NCI-H748 treated with DMSO at 0.1 percent for 48 hours (cell line): ENCODE measurements around the gene TXNL4A.
"Not testable (repeated sequence)": the region's sequence is repeated elsewhere in the genome, so short reads cannot be mapped to it uniquely, and the experiment has no call there.

ENCODE experiments used
- DNase-seq: peaks from one replicate; lab custom pipeline; 2025; lab: John Stamatoyannopoulos, UW

Gene TXNL4A, protein sequence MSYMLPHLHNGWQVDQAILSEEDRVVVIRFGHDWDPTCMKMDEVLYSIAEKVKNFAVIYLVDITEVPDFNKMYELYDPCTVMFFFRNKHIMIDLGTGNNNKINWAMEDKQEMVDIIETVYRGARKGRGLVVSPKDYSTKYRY

DNA sequence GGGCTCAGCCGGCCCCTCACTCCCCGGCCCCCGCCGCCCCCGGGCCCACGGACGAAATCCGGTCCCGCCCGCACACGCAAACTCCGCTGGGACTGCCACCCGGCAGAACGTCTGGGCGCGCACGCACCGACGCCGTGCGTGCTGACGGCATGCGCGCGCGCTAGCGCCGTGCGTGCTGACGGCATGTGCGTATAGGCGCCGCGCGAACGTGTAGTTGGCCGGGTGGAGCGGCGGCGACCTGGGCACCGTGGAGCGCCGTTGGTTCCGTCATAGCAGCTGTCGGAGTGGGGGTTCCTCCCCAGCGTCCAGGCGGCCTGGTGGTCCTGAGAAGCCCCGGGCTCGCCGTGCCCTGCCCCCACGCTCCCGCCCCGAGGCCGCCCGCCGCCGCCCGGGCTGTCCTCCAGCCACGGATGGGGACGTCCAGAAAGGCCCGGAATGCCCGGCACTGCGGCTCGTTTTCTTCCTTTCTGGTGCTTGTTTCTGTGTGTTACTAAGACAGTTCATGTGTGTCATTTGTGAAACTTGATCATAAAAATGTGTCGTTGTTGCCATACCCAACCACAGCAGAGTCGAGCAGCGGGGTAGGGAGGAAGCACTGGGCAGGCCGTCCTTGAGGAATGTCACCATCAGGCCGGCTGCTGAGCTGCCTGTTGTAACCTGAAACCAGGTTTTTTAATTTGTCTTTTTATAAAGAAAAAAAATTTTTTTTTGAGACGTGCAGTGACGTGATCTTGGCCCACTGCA, at the start of gene TXNL4A:
TXNL4A (minus strand) TSS at position 113 of the 744 bp plus-strand sequence. CDS start 171 bp downstream, outside the sequence.
- DNase-seq = peak; percentile 41

DNA sequence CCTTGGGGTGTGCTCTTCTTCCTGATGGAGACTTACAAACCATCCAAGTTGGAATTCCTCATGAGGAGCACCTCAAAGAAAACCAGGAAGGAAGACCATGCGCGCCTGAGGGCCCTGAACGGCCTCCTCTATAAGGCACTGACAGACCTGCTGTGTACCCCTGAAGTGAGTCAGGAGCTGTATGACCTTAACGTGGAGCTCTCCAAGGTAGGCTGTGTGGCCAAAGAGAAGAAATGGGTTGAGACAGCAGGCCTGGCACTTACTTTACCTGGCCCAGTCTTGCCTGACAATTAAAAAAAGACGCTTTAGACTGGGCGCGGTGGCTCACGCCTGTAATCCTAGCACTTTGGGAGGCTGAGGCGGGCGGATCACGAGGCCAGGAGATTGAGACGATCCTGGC, 48.9 kb upstream of the TXNL4A start:
- no peak for DNase-seq

DNA sequence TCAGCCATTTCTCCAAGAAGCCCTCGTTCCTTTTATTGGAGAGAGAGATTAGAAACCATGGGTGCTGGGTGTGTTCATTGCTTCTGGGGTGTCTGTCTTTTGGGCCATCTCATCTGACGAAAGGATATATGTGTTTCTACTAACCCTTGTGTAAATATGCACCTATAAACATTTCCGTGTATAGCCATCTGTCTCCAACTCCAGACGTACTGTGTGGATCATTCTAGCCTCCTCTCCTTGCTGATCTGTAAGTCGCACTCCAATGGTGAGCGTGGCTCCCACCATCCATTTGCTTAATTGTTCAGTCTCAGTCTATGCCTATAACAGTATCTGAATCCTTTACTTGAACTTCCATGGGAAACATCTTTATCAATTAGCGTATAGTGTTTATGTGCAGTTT, 47.6 kb upstream of the TXNL4A start:
- no peak for DNase-seq

DNA sequence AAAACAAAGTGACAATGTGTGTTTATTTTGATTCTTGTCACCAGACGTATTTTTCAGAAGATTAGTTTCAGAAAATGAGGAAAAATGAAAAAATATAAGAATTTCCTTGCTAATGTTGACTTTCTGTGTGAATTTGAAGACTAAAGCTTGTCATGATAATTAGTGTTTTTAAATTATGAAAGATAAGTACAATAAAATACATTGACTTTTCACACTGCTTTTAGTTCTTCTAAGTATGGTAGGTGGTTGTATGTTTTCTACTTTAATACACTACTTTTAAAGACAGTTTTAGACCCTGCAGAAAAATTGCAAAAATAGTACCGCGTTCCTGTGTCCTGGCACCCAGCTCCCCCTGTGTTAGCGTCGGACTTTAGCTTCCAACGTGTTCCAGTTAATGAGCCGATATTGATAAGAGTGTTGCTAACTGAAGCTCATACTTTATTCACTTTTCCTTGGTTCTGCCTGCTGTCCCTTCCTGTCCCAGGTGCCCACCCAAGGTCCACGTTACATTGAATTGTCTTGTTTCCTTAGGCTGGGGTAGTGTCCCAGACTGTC, 46.6 kb upstream of the TXNL4A start:
- no peak for DNase-seq

DNA sequence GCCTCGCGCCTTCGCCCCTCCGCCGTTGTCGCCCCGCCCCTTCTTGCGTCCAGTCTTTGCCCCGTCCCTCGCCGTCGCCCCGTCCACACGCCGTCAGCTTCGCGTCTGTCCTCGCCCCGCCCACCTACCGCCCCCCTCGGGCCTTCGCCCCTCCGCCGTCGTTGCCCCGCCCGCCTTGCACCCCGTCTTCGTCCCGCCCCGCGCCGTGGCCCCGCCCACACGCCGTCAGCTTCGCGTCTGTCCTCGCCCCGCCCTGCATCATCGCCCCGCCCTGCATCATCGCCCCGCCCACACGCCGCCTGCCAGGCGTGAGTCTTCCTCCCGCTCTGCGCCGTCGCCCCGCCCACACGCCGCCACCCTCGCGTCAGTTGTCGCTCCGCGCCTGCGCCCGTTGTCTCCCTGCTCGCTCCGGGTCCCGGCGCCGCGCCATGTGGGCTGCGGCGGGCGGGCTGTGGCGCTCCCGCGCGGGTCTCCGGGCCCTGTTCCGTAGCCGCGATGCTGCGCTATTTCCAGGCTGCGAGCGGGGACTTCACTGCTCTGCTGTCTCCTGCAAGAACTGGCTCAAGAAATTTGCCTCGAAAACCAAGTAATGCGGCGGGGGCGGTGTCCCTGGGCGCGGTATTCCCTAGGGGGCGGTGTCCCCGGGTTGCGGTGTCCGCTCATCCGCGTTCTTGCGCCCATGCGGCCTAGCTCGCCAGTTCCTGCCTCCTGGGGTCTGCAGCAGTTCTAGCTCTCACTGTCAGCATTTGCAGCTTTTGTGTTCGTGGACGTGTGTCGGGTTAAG, 45.9 kb upstream of the TXNL4A start, which contains the start of gene RBFA:
RBFA (plus strand) TSS at position 367 of the 784 bp plus-strand sequence; CDS start at position 429, 62 bp downstream.
- DNase-seq = peak; percentile 98

DNA sequence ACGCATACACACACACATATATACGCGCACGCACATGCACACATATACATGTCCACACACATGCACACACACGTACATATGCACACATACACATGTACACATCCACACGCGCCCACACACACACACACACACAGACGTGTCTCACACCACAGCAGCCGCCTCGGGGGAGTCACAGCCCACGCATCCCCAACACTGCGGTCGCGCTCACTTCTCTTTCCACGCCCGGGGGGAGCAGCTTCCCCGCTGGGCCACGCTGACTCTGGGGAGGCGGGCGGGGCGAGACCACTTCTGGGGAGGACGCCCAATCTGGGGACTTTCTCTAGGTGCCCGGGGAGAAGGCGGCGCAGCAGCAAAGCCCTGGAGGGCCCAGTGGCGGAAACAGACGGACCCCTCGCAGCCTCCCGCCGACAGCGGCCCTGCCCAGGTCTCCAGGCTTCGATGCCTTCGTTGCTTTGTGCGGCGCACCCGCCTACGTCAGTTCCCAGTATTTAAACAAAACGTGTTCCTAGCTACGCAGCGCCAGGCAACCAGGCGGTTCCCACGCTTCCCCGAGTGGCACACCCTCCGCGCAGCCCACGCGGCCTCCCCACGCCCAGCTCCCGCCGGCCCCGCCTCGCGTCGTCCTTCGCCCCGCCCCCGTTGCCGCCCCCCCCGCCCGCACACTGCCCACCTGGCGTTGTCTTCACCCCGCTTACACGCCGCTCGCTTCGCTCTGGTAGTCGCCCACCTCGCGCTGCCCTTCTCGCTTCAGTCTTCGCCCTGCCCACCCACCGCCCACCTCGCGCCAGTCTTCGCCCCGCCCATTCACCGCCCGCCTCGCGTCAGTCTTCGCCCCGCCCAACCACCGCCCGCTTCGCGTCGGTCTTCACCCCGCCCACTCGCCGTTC, 45.1 kb upstream of the TXNL4A start:
- DNase-seq = no peak

DNA sequence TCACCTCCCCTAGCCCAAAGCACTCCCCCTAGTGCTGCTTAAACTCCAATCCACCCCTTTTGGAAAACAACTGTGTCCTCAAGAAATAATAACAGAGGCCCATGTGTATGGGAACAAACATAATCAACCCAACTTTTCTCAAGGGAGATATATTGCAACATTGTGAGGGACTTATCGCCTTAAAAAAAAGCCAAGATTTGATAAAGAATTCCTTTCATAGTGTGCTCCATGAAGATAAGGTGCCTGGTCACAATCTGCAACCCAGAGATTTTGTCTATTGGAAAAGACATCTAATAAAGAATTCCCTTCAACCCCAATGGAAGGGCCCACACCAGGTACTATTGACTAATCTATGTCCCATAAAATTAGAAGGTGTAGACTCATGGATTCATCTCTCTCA, 41.3 kb upstream of the TXNL4A start:
- DNase-seq = no peak

DNA sequence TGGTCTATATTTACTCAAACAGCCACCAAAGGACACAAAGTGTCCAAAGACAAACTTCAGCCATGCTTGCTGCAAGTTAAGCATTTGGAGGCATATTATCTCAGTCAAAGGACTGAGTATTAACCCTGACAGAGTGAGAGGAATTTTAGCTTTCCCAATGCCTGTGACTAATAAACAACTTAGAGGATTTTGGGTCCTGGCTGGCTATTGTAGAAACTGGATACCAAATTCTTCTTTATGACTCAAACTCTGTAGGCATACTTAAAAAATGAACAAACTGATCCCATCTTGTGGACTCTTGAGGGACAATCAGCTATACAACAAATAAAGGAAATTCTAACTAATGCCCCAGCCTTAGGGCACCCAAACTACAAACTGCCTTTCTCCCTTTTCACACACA, 39.4 kb upstream of the TXNL4A start:
- not testable (repeated sequence) for DNase-seq

DNA sequence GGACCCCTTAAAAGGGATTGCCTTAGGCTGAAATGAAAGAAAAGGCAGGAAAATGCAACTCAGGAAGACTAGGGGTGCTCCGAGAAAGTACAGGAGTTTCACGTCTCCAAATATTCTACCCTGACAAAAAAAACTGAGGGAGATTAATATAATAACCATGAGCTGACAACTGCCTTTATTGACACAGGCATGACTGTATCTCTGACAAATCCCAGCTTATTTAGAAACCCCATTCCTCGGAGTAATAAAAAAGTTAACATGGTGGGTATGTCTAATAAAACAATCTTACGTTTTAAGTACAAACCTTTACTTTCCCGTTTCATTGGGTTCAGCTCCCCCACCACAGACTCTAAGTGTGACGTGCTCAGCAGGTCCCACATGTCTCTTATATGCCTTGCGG, 38.0 kb upstream of the TXNL4A start:
- no peak for DNase-seq

DNA sequence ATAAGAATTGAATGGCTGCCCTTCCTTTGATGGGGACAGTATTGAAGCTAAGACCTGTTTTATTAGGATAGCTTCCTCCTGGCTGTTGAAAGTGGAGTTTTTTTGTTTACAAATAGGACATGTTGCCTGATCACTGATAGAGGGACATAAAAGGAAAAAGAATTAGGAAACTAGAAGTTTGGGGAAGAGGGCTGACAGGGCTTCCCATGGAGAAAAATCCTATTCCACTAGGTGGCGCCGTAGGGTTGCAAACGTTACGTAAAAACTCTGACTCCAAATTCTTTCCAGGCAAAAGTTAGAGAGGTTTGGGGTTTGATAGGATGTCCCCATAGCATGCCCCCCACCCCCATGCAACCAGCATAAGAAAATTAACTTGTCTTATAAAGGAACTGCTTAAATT, 34.8 kb upstream of the TXNL4A start:
- no peak for DNase-seq

DNA sequence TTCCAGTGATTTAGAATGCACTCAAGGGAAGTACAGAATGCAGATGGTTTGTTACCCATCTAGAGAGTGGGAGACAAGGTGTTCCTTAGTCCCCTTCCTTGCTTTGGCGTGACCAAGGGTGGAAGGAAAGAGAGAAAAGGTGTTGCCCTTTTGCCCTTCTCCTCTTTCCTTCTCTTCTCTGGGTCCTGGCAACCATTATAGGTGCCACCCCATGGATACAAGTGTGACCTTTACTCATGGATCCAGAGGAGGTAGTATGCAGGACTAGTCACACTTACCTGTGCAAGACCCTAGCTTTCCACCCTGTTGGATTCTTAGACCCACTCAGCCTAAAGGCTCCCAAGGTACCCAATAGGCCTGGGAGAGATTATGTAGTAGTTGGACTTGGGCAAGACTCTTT, 34.2 kb upstream of the TXNL4A start:
- no peak for DNase-seq

DNA sequence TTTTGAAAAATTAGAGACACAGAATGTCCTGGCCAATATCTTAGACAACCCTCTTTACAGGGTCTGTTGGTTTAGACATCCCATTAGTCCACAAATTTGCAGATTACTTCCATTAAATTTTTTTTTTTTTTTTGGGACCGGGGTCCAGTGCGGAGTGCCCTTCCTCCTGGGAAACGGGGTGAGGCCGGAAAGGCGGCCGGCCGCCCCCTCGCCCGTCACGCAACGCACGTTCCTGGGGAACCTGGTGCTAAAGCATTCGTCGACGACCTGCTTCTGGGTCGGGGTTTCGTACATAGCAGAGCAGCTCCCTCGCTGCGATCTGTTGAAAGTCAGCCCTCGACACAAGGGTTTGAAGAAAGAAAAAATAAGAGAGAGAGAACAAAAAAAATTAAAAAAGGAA, 24.4 kb upstream of the TXNL4A start:
- no peak for DNase-seq

DNA sequence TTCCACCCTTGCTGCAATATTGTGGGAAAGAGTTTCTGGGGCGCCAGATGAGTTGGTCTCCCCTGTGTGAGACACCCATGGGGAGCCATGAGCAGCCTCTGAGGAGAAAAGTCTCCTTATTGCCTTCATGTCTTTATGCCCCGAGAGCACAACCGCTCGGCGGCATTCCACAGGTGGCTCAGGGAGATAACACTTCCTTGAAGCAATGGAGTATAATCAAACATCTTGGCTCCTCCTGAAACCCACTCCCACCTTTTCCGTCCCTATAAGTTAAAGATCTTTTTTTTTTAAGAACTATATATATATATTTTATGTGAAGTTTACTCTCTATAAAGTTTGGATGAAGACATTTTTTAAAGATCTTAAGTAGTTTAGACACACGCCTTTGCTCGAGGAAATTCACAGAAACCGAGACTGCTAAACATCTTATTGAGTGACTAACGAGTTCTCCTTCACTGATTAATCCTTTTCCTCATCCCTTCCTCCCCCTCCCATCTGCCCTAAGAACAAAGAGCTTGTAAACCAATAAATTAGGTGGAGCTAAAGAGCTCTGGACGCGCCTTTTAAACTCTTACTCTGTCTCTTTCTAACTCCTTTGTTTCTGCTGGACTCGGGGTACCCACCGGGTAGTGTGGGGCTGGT, 23.3 kb upstream of the TXNL4A start:
- DNase-seq = not testable (repeated sequence)

DNA sequence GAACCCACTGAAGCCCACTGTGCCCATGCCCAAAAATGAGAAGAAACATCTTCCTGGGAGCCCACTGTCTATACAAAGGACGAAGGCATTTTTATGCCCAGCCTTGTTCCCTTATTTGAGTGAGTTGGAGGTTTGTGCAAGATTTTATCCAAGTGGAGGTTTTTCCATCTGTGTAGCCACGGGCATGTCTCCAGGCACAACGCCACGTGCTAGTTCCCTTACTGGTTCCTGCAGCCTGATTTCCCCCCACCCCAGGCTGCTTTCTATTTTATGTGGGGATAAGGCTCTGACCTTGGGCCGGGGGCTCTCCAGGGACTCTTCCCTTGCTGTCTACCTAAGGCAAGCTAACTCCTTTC, 22.2 kb upstream of the TXNL4A start:
- DNase-seq = no peak

DNA sequence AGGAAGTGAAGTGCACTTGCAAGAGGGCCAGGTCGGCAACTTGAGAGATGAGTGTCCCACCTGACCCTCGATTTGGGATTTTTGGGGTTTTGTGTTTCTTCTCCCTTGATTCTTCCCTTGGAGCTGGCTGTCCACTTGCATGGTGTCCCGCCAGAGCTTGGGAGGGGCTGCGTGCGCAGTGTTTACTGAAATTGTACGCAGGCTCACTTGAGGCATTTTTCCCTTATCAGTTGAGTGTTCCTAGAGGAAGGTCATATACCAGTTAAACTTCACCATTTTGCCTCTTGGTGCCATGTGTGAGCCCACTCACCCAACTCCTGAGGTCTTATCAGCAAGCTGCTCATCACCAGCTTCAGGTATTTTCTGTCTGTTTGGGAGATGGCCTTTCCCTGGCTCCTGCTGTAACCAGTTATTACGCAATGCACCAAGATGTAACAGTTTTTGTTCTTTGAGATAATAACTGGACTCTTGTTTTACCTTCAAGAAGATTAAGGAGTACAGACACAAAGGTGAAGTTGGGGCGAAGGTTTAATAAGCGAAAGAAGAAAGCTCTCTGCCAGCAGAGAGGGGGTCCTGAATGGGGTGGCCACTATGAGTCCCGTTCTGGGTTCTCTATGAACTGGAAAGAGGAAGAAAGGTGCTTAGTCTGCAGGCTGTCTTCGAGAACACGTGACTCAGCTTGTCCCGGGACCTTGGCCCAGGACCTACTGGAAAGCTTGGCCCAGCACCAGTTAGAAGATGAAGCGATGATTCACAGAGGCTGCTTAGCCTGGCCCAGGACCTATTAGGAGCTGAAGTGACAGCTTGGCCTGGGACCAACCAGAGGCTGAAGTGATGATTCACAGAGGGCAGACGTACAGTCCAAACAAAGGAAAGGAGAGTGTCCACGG, 21.5 kb upstream of the TXNL4A start:
- no peak for DNase-seq

DNA sequence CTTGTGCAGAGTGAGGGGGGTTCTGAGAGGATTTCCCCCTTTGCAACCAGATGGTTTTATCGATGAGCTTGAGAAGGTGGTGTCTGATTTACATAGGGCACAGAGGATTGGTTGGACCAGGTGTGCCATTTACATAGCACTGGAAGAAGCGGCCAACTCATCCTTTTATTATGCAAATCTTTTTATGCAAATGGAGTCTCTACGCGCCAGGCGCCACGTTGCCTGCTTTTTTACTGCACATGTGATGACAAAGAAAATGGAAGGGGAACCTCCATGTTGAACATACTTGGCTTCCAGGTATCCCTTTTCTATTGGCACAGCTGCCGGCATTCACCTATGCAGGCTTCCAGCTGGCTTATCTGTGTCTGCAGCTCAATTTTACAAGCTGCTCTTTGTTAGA, 18.4 kb upstream of the TXNL4A start:
- no peak for DNase-seq

DNA sequence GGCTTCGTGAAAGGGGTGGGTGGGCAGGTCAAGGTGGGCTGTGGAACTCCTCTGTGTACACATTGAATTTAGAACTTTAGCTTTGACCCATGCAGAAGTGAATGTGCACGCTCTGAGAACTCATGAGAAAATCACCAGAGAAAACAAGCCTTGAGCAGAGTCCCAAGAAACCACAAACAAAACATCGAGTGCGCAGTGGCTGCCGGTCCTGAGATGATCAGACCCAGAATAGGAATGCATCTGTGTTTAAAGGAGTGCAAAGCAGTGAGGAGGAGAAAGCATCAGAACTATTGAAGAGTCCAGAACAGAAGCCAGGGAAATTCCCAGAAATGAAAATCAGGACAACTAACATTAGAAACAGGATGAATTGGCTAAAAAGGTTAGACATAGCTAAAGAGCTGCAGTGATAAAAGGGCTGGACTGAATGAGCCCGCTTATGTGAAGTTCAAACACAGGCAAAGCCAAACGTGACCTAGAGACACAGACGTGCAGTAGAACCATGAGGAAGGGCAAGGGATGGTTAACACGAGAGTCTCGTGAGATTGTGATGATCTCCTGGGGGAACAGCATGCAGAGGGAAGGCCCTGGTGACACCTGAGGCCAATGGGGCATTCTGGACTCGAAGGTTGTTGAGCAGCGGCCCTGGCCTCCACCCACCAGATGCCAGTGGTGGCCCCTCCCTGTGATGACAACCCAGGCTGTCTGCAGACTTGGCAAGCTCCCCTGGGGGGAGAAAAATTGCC, 16.4 kb upstream of the TXNL4A start:
- DNase-seq = no peak

DNA sequence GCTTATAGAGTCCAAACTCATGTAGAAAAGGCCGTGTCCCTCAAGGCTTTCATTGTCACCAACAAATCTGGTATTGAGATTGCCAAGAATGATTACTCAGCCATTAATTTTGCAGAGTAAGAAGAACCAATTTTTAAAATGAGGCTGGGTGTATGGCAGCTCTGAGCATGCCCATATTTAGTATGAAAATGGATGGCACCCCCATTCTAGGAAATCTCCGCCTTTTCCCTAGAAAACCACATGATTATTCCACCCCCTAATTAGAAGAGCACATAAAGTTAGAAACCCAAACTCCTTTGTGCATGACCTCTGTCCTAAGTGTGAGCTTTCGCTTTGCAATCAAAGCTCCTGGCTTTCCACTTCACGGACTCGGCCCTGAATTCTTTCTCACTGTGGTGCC, 14.1 kb upstream of the TXNL4A start:
- no peak for DNase-seq

DNA sequence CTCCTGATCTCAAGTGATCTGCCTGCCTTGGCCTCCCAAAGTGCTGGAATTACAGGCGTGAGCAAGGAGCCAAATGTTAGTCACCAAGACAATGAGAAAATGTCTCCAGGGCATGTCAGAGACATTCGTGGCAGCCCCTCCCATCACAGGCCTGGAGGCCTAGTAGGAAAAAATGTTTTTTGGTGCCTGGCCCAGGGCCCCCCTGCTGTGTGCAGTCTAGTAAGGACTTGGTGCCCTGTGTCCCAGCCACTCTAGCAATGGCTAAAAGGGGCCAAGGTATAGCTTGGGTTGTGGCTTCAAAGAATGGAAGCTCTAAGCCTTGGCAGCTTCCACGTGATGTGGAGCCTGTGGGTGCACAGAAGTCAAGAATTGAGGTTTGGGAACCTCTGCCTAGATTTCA, 12.5 kb upstream of the TXNL4A start:
- DNase-seq = no peak

DNA sequence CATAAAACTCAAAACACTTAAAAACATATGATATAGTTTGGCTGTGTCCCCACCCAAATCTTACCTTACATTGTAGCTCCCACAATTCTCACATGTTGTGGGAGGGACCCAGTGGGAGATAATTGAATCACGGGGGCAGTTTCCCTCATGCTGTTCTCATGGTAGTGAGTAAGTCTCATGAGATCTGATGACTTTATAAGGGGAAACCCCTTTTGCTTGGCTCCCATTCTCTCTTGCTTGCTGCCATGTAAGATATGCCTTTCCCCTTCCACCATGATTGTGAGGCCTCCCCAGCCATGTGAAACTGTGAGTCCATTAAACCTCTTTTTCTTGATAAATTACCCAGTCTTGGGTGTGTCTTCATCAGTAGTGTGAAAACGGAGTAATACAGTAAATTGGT, 11.3 kb upstream of the TXNL4A start:
- DNase-seq = not testable (repeated sequence)
